Breast epithelium (tissue), 4 donors: ENCODE data around the gene ARHGAP31. TPM values are rescaled to one million over a fixed set of nuclear protein-coding genes. Genes with fewer than 3 reads are reported as not detected.

Experiments used
- DNase-seq, 2 donors: peaks; one replicate each; pipeline ENCODE4 v3.0.0-alpha.2; 2019; ENCODE audit warnings: low spot score in 2 of 2
- H3K27ac ChIP-seq, 2 donors: fragments of 200-600 bp; sonication (generic) in 1 of 2; one replicate each; pipeline ENCODE4 v1.5.1; 2016 to 2019; ENCODE audit warnings: mild to moderate bottlenecking in 1 of 2
- H3K27me3 ChIP-seq, 2 donors: fragments of 200-600 bp; sonication (generic) in 1 of 2; one replicate each; pipeline versions ENCODE4 v1.5.1 to v1.6.0; 2017 to 2019; ENCODE audit warnings: control low read depth in 1 of 2, mild to moderate bottlenecking in 1 of 2
- H3K36me3 ChIP-seq: fragments of 200-600 bp; one replicate; pipeline ENCODE4 v1.5.1; 2019
- H3K4me1 ChIP-seq, 2 donors: fragments of 200-600 bp; sonication (generic); one replicate each; pipeline ENCODE4 v1.5.1; 2016 to 2019; ENCODE audit warnings: control low read depth in 1 of 2
- H3K4me3 ChIP-seq, 3 donors: fragments of 200-600 bp; sonication (generic); 1 replicate in 2 of 3; 2 replicates in 1 of 3; pipeline ENCODE4 v1.5.1; 2016 to 2019; ENCODE audit warnings: mild to moderate bottlenecking in 3 of 3, moderate library complexity in 2 of 3
- H3K9me3 ChIP-seq, 2 donors: fragments of 200-600 bp; sonication (generic) in 1 of 2; one replicate each; pipeline ENCODE4 v1.5.1; 2016 to 2019; ENCODE audit warnings: control low read depth in 1 of 2
- POLR2A ChIP-seq: fragments of 450-650 bp; IDR thresholded peaks from one replicate; pipeline ENCODE4 v1.6.1; 2016; ENCODE audit warnings: antibody characterized with exemption, mild to moderate bottlenecking, moderate library complexity
- POLR2AphosphoS5 ChIP-seq, 3 donors: sonication (generic); formaldehyde crosslinking; IDR thresholded peaks; one replicate each; pipeline ENCODE4 v1.6.1; 2017; ENCODE audit warnings: antibody characterized with exemption in 3 of 3
- intact Hi-C: fragments of 100-400 bp; cut with DNase I; formaldehyde crosslinking; loops from one replicate; pipeline ENCODE4 v1.15.1; 2023; ENCODE audit warnings: low total_unique reads
- total RNA-seq, 3 donors: library from RNA; depleted of rRNA; stranded (reverse); fragments of >200 nt; gene quantifications; one replicate each; pipeline ENCODE4 v1.1.0, GENCODE V29; 2016
- TF ChIP-seq, protein P1 (sequence below), 3 donors: fragments of 450-650 bp; IDR thresholded peaks; one replicate each; pipeline ENCODE4 v1.5.1; 2016 to 2017; ENCODE audit warnings: antibody characterized with exemption in 3 of 3, mild to moderate bottlenecking in 3 of 3, moderate library complexity in 3 of 3

The ARHGAP31 gene
- total RNA-seq, 3 donors from 2014 or later, result 11.6 to 19.3 (median 18.2) TPM

DNA sequence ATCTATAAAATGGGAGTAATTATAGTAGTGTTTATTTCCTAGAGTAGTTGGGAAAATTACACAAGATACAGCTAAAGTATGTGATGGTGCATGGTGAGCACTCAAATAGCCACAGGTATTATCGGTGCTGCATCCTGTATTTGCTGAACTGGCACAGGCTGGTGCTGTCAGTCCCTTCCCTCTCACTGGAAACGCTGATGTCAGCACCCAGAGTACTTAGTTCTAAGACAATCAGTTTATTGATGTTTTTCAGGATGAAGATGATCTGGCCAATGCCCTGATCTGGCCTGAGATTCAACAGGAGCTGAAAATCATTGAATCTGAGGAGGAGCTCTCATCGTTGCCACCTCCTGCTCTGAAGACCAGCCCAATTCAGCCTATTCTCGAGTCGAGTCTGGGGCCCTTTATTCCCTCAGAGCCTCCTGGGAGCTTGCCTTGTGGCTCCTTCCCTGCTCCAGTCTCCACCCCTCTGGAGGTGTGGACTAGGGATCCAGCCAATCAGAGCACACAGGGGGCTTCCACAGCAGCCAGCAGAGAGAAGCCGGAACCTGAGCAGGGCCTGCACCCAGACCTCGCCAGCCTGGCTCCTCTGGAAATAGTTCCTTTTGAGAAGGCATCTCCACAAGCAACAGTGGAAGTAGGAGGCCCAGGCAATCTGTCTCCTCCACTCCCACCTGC lies 119.6 kb downstream of the ARHGAP31 start:
- intact Hi-C loops, result no loop called here
- no peaks in the 10 kb centered on the region for H3K36me3 ChIP-seq
- no peaks in the 10 kb centered on the region for H3K4me1 ChIP-seq
- no peak for DNase-seq
- H3K9me3 ChIP-seq, result no peaks in the 10 kb centered on the region
- no peaks in the 10 kb centered on the region for H3K27me3 ChIP-seq
- H3K4me3 ChIP-seq, result no peak overlapping the region
- TF ChIP-seq, protein P1, sequence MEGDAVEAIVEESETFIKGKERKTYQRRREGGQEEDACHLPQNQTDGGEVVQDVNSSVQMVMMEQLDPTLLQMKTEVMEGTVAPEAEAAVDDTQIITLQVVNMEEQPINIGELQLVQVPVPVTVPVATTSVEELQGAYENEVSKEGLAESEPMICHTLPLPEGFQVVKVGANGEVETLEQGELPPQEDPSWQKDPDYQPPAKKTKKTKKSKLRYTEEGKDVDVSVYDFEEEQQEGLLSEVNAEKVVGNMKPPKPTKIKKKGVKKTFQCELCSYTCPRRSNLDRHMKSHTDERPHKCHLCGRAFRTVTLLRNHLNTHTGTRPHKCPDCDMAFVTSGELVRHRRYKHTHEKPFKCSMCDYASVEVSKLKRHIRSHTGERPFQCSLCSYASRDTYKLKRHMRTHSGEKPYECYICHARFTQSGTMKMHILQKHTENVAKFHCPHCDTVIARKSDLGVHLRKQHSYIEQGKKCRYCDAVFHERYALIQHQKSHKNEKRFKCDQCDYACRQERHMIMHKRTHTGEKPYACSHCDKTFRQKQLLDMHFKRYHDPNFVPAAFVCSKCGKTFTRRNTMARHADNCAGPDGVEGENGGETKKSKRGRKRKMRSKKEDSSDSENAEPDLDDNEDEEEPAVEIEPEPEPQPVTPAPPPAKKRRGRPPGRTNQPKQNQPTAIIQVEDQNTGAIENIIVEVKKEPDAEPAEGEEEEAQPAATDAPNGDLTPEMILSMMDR (IDR thresholded peaks at IDR 0.05), result no peak
- TF ChIP-seq POLR2A (no peak), POLR2AphosphoS5 (IDR thresholded peaks at IDR 0.05) (no peak)
- H3K27ac ChIP-seq, result no peak overlapping the region

DNA sequence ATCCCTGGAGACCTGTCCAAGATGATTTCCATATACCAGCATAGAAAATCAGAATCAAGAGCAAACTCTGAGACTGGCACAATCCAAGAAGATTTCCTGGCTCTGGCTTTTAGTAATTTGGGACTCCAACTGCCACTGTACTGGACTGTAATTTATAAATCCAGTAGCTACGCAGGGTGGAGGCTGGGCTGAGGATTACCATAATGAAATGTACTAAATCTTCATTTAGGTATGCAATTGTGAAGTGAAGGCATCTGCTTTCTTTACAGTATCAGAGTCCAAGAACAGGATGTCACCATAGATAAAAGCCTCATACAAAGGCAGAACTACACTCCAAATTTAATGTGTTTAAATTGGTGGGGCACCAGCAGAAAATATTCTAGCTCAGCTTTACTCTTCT lies 122.7 kb downstream of the ARHGAP31 start:
- Histone ChIP-seq H3K36me3 (no peaks in the 10 kb centered on the region), H3K4me3 (no peak overlapping the region), H3K9me3 (no peaks in the 10 kb centered on the region), H3K27me3 (no peaks in the 10 kb centered on the region), H3K4me1 (no peaks in the 10 kb centered on the region), H3K27ac (no peak overlapping the region)
- intact Hi-C loops, result no loop called here
- TF ChIP-seq POLR2AphosphoS5 (IDR thresholded peaks at IDR 0.05) (no peak), POLR2A (no peak)
- TF ChIP-seq, protein P1 (IDR thresholded peaks at IDR 0.05), result no peak
- DNase-seq, result no peak

DNA sequence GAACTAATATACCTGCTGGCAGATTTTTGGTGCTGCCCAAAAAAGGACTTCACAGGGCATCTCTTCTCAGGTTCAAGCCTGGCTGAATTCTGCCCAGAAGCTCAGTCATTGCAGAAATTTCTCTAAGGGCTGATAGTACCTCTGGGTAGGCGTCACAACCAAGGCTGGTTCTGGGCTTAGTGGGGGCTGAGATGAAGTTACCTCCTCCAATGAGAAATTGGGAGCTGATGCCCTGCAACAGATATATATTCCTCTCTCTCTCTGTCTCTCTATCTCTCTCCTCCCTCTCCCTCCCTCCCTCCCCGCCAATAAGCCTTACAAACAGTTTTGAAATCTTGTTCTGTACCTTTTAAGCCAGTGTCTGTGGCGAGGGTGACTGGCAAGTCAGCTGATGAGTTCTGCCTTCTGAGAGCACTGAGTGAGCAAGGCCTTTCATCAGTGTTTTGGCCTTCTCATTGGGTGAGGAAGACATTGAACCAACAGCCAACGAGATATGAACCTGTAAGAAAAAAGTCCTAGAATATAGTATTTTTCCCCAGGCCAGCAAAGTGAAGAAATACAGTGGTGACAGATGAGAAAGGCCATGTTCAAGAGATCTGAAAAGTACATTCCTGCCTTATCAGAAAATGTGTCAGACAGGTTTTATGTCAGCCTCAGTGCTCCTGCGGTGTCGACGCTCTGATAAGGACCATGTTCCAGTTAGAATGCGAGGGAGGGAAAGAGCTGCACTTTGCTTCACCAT lies 123.8 kb downstream of the ARHGAP31 start:
- no peak for DNase-seq

DNA sequence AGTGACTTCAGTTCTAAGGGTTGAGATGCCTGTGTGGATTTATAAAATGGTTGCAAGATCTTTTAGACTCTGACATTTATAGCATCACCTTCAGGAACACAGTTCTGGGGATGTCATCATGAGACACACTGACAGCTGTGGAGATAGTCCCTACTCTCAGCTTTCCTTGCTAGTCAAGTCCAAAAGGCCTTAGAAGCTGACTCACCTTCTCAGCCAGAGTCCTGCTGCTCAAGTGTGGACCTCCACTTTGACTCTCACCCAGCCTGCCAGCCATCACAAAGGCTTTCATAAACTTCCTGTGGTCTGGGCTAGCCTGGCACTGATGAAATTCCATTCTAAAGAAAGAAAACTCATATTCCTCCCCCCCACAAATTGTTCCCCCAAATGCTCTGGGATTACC lies 124.5 kb downstream of the ARHGAP31 start:
- H3K36me3 ChIP-seq, result no peaks in the 10 kb centered on the region
- no peak overlapping the region for H3K27ac ChIP-seq
- H3K9me3 ChIP-seq, result no peaks in the 10 kb centered on the region
- H3K4me3 ChIP-seq, result no peak overlapping the region
- DNase-seq, result no peak
- H3K27me3 ChIP-seq, result no peaks in the 10 kb centered on the region
- TF ChIP-seq POLR2A (no peak), POLR2AphosphoS5 (IDR thresholded peaks at IDR 0.05) (no peak)
- TF ChIP-seq, protein P1 (IDR thresholded peaks at IDR 0.05), result no peak
- H3K4me1 ChIP-seq, result no peaks in the 10 kb centered on the region
- intact Hi-C loops, result no loop called here

More for the DNA sequence above, 123.8 kb downstream of the ARHGAP31 start:
- Histone ChIP-seq H3K36me3 (no peaks in the 10 kb centered on the region), H3K4me1 (no peaks in the 10 kb centered on the region), H3K4me3 (no peak overlapping the region), H3K27me3 (no peaks in the 10 kb centered on the region), H3K27ac (no peak overlapping the region), H3K9me3 (no peaks in the 10 kb centered on the region)
- intact Hi-C loops, result no loop called here
- TF ChIP-seq POLR2AphosphoS5 (IDR thresholded peaks at IDR 0.05) (no peak), POLR2A (no peak)
- TF ChIP-seq, protein P1 (IDR thresholded peaks at IDR 0.05), result no peak

DNA sequence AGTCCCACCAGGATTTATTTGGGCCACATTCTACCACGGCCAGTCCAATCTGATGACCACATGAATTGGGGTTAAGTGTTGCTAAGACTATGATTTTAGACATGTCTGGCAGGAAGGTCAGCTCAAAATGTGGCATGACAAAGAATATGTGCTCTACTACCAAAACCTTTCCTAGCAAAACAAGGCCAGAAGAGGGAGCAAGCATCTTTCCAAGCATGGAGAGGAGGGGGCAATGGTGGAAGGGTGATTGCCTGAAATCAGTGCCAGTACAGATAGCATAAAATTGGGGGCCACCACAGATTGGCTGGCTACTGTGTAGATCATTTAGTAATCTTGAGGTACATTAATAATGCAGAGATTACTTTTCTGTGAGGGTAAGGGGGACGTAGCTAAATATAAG lies 126.0 kb downstream of the ARHGAP31 start:
- no peak for TF ChIP-seq POLR2A
- TF ChIP-seq POLR2AphosphoS5 (IDR thresholded peaks at IDR 0.05), result no peak
- TF ChIP-seq, protein P1 (IDR thresholded peaks at IDR 0.05), result no peak
- peaks cover 0 to 7% of the 10 kb centered on the region in 2 donors for H3K9me3 ChIP-seq
- no peak overlapping the region for H3K4me3 ChIP-seq
- H3K36me3 ChIP-seq, result no peaks in the 10 kb centered on the region
- DNase-seq, result no peak
- intact Hi-C loops, result no loop called here
- H3K27me3 ChIP-seq, result no peaks in the 10 kb centered on the region
- no peaks in the 10 kb centered on the region for H3K4me1 ChIP-seq
- no peak overlapping the region for H3K27ac ChIP-seq
